GM21528 (cell line): ENCODE data around the gene ZNF584.
A peak's percentile ranks its signal among the peaks of the same experiment; 100 is the strongest.
"Not testable (repeated sequence)": the region's sequence is repeated elsewhere in the genome, so short reads cannot be mapped to it uniquely, and the experiment has no call there.

Experiments used
- ATAC-seq: cut with Tn5 transposase; IDR thresholded peaks from one replicate; pipeline ENCODE4 v1.9.1; 2021; ENCODE audit warnings: mild to moderate bottlenecking, moderate library complexity; ENCODE audit not compliant: unreplicated experiment, low FRiP score

The ZNF584 gene

GRCh38 chr19:58401840-58402421 is 6.5 kb upstream of the ZNF584 start:
- no peak for ATAC-seq

GRCh38 chr19:58403920-58404478 is 4.5 kb upstream of the ZNF584 start:
- ATAC-seq = not testable (repeated sequence)

- no peak for ATAC-seq
Measured at GRCh38 chr19:58406818-58407657, 1.4 kb upstream of the ZNF584 start.

GRCh38 chr19:58407658-58408151 is 744 bp upstream of the ZNF584 start:
- ATAC-seq = peak; percentile 9

- peak; percentile 16 for ATAC-seq
Measured at GRCh38 chr19:58409010-58409790, 751 bp downstream of the ZNF584 start.

DNA sequence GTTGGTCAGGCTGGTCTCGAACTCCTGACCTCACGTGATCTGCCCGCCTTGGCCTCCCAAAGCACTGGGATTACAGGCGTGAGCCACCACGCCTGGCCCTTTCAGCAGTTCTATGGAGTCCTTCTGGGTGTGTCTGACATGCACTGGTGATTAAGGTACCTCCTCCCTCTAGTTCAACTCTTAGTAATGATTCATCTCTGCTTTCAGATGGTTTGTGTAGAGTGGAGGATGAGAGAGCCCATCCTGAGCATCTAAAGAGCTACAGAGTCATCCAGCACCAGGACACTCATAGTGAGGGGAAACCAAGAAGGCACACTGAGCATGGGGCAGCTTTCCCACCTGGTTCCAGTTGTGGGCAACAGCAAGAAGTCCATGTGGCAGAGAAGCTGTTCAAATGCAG is 8.2 kb downstream of the ZNF584 start:
- no peak for ATAC-seq

DNA sequence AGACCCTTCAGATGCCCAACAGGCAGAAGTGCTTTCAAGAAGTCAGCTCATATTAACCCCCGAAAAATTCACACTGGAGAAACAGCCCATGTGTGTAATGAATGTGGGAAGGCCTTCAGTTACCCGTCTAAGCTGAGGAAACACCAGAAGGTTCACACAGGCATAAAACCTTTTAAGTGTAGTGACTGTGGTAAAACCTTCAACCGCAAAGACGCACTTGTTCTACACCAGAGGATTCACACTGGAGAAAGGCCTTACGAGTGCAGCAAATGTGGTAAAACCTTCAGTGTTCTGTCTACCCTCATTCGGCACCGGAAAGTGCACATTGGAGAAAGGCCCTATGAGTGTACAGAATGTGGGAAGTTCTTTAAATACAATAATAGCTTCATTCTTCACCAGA is 8.6 kb downstream of the ZNF584 start:
- no peak for ATAC-seq

GRCh38 chr19:58428617-58429016 is 20.2 kb downstream of the ZNF584 start:
- ATAC-seq = no peak

DNA sequence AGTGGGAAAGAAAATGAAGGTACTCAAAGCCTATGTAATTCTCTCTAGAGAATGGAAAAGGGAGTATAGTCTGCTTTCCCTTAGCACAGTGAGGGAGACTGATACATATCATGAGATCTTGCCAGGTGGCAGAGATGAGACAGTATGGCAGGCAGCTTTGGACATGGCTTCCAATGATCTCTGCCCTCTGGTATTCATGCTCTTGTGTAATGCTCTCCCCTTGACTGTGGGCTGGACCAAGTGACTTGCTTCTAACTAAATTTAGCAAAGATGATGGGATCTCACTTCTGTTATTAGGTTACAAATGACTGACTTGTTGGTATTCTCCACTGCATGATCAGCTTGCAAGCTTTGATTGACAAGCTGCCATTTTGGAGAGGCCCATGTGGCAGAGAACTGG is 21.3 kb downstream of the ZNF584 start:
- no peak for ATAC-seq

DNA sequence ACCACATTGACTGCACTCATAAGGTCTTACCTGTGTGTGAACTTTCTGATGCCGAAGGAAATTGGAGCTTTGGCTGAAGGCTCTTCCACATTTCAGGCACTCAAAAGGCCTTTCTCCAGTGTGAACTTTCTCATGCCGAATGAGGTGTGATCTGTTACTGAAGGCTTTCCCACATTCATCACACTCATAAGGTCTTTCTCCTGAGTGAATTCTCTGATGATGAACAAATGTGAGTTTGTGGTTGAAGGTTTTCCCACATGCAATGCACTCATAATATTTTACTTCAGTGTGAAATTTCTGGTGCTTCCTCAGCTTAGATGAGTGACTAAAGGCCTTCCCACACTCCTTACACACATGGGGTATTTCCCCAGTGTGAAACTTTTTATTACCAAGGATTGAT is 25.8 kb downstream of the ZNF584 start:
- no peak for ATAC-seq

DNA sequence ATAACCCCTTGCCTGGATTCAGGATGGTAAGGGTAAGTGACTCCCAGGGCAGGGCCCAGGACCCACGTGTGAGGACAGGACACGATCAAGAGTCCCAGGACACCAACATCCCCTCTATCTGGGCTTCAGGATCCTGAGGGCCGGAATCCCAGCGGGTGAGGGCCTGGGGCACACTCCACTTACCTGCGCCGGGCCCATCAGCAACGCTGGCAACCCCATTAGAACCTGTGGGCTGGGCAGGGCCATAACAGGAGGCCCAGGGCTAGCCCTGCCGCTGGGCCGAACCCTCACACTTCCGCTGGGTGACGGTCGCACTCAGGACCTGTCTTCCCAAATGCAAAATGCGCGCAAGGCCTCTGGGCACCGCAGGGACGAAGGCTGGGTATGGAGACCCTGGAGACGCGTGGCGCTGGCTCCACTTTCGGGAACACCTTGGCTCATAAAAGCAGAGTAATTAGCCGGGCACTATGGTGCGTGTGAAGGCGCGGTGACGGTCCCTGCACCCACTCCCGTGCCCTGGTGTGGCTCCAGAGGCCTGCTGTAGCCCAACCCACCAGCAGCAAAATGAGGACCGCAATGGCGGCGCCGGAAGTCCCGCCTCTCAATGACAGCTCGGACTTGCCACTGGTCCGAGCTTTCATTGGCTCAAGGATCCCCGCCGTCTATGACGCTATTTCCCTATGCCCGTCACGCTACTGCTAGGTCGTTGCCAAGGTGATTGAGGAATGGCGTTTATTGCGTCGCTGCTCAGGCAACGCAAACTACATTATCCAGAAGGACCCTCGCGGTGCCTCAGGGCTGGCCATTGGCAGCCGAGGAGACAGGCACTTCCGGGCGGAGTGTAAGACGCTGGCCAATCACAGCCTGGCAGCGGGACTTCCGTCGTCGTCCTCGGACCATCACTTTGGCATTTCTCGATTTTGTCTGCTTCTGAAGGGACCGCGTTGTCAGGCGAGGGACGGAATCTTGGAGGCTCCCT is 31.4 kb downstream of the ZNF584 start, which contains the start of gene ZNF132:
ZNF132 (minus strand) TSS at position 578 of the 979 bp plus-strand sequence; CDS start at position 246, 332 bp downstream.
- peak; percentile 92 for ATAC-seq

GRCh38 chr19:58440556-58440955 is 32.1 kb downstream of the ZNF584 start:
- no peak for ATAC-seq

DNA sequence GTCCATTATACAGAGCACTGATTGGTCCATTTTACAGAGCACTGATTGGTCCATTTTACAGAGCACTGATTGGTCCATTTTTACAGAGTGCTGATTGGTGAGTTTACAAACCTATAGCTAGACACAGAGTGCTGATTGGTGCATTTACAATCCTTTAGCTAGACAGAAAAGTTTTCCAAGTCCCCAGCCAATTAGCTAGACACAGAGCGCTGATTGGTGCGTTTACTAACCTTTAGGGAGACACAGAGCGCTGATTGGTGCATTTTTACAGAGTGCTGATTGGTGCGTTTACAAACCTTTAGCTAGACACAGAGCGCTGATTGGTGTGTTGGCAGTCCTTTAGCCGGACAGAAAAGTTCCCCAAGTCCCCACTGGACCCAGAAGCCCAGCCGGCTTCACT is 34.5 kb downstream of the ZNF584 start:
- not testable (repeated sequence) for ATAC-seq

DNA sequence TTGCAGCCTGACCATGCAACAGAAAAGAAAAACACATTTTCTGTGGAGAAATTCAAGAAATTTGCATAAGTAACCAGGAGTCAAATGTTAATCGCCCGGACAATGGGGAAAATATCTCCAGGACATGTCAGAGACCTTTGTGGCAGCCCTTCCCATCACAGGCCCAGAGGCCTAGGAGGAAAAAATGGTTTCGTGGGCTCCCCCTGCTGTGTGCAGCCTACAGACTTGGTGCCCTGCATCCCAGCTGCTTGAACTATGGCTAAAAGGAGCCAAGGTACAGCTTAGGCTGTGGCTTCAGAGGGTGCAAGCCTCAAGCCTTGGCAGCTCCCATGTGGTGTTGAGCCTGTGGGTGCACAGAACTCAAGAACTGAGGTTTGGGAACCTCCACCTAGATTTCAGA is 40.4 kb downstream of the ZNF584 start:
- not testable (repeated sequence) for ATAC-seq

DNA sequence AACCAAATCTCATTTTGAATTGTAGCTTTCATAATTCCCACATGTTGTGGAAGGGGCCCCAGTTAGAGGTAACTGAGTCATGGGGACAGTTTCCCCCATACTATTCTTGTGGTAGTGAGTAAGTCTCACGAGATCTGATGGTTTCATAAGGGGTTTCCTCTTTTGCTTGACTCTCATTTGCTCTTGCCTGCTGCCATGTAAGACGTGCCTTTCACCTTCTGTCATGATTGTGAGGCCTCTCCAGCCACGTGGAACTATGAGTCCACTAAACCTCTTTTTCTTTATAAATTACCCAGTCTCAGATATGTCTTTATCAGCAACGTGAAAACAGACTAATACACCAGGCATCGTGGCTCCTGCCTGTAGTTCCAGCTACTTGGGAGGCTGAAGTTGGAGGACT is 41.5 kb downstream of the ZNF584 start:
- ATAC-seq = not testable (repeated sequence)

- ATAC-seq = no peak
Measured at GRCh38 chr19:58450856-58451357, 42.5 kb downstream of the ZNF584 start.

GRCh38 chr19:58451358-58452101 is 43.1 kb downstream of the ZNF584 start, which contains the start of gene ZNF324B:
TSS of gene ZNF324B (plus strand) at chr19:58451622. CDS start at chr19:58453702, 2,080 bp downstream.
- ATAC-seq = peak; percentile 87

GRCh38 chr19:58453743-58454142 is 45.3 kb downstream of the ZNF584 start:
- no peak for ATAC-seq
